ENCODE results near the gene ZNF407.
"Not testable (repeated sequence)": the region's sequence is repeated elsewhere in the genome, so short reads cannot be mapped to it uniquely, and the experiment has no call there.

The ZNF407 gene

DNA sequence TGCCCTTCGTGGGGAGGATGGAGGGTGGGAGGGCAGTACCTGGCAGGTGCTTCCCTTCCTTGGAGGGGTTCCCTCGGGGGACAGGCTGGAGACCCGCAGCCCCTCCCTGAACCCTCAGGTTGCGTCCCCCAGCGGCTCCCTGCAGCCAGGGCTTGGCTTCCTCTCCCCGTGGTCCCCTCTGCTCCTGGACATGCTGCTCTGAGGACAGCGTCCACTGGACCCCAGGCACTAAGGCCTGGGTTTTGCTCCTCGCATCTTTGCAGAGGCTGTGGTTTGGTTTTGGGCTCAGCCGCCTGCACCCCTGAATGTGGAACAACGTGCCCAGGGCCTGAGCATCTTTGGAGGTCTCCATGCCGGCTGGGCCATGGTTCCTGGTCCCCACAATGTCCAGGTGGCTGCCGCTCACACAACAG is 477.8 kb downstream of the ZNF407 start:
- no peak for DNase-seq (ENCODE audit: extremely low spot score)
- ChIA-PET POLR2A (no interaction called here), CTCF (no interaction called here)
- TF ChIP-seq ELF4 (IDR thresholded peaks at IDR 0.05) = no peak
- TF ChIP-seq HDGF (IDR thresholded peaks at IDR 0.05; ENCODE audit: borderline replicate concordance) = no peak
- TF ChIP-seq SUZ12 (IDR thresholded peaks at IDR 0.05) = no peak
- TF ChIP-seq, protein P1, sequence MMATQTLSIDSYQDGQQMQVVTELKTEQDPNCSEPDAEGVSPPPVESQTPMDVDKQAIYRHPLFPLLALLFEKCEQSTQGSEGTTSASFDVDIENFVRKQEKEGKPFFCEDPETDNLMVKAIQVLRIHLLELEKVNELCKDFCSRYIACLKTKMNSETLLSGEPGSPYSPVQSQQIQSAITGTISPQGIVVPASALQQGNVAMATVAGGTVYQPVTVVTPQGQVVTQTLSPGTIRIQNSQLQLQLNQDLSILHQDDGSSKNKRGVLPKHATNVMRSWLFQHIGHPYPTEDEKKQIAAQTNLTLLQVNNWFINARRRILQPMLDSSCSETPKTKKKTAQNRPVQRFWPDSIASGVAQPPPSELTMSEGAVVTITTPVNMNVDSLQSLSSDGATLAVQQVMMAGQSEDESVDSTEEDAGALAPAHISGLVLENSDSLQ (IDR thresholded peaks at IDR 0.05) = no peak
- no peak for TF ChIP-seq NFRKB (IDR thresholded peaks at IDR 0.05)
- no peak for TF ChIP-seq FOXM1 (IDR thresholded peaks at IDR 0.05; ENCODE audit: borderline replicate concordance)
- no peak for TF ChIP-seq TARDBP (IDR thresholded peaks at IDR 0.05)

DNA sequence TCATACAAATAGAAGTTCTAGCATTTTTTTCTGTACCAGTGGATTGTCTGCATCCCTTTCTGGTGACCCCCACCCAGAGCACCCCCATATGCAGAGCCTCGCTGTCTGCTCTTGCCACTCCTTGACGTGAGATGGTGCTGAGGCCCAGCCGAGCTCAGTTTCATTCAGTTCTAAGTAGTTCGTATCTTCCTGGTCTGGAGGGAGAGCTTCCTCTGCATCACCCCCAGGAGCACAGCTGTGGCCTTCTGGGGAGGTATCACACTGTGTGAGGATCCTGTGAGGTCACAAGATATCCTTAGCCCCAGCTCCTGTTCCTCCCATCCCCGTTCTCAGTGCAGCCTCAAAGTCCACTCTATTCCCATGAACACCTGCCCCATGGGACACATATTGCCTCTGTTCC is 478.6 kb downstream of the ZNF407 start:
- no peak for DNase-seq (ENCODE audit: extremely low spot score)
- ChIA-PET POLR2A (no interaction called here), CTCF (no interaction called here)
- TF ChIP-seq BHLHE40 (IDR thresholded peaks at IDR 0.05; ENCODE audit: borderline replicate concordance) = no peak
- TF ChIP-seq ZNF384 (IDR thresholded peaks at IDR 0.05) = no peak
- no peak for TF ChIP-seq HDGF (IDR thresholded peaks at IDR 0.05; ENCODE audit: borderline replicate concordance)
- TF ChIP-seq NFRKB (IDR thresholded peaks at IDR 0.05) = no peak
- TF ChIP-seq CTBP1 (IDR thresholded peaks at IDR 0.05; ENCODE audit: borderline replicate concordance) = no peak
- no peak for TF ChIP-seq ARNT (IDR thresholded peaks at IDR 0.05)
- TF ChIP-seq FOXA1 (IDR thresholded peaks at IDR 0.05) = no peak
- TF ChIP-seq SUZ12 (IDR thresholded peaks at IDR 0.05) = no peak
- TF ChIP-seq FOXM1 (IDR thresholded peaks at IDR 0.05; ENCODE audit: borderline replicate concordance) = no peak
- TF ChIP-seq L3MBTL2 (conservative IDR thresholded peaks at IDR 0.05) = no peak
- no peak for TF ChIP-seq SP1 (IDR thresholded peaks at IDR 0.05)
- no peak for TF ChIP-seq LEF1 (IDR thresholded peaks at IDR 0.05; ENCODE audit: borderline replicate concordance)
- TF ChIP-seq FOXK2 (IDR thresholded peaks at IDR 0.05) = no peak
- no peak for TF ChIP-seq ELF4 (IDR thresholded peaks at IDR 0.05)
- no peak for TF ChIP-seq TARDBP (IDR thresholded peaks at IDR 0.05)
- TF ChIP-seq, protein P1 (IDR thresholded peaks at IDR 0.05) = no peak

DNA sequence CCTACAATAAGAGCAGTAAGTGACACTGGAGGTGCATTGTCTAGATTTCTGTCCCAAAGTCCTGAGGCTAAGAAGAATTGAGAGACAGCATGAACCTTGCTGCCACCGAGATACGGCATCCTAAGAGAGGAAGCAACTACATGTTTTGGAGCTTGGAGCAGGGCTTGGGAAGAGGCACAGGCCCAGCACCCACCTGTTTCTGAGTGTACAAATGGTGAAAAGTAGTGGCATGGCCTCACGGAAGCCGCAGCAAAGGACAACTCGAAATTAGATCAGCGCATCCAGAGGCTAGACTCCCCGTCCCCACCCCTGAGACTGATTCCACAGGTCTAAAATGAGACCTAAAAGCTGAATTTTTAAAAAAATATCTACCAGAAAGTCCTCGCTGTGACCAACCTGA is 483.8 kb downstream of the ZNF407 start:
- no peak for DNase-seq (ENCODE audit: extremely low spot score)
- TF ChIP-seq FOXM1 (IDR thresholded peaks at IDR 0.05; ENCODE audit: borderline replicate concordance) (no peak), ARNT (IDR thresholded peaks at IDR 0.05) (no peak), NFRKB (IDR thresholded peaks at IDR 0.05) (no peak), L3MBTL2 (conservative IDR thresholded peaks at IDR 0.05) (no peak), FOXK2 (IDR thresholded peaks at IDR 0.05) (no peak), LEF1 (IDR thresholded peaks at IDR 0.05; ENCODE audit: borderline replicate concordance) (no peak), ELF4 (IDR thresholded peaks at IDR 0.05) (no peak), BHLHE40 (IDR thresholded peaks at IDR 0.05; ENCODE audit: borderline replicate concordance) (no peak), CTBP1 (IDR thresholded peaks at IDR 0.05; ENCODE audit: borderline replicate concordance) (no peak), SP1 (IDR thresholded peaks at IDR 0.05) (no peak), ZNF384 (IDR thresholded peaks at IDR 0.05) (no peak), FOXA1 (IDR thresholded peaks at IDR 0.05) (no peak), TARDBP (IDR thresholded peaks at IDR 0.05) (no peak), HDGF (IDR thresholded peaks at IDR 0.05; ENCODE audit: borderline replicate concordance) (no peak), SUZ12 (IDR thresholded peaks at IDR 0.05) (no peak)
- TF ChIP-seq, protein P1 (IDR thresholded peaks at IDR 0.05) = no peak
- ChIA-PET CTCF (no interaction called here), POLR2A (no interaction called here)

DNA sequence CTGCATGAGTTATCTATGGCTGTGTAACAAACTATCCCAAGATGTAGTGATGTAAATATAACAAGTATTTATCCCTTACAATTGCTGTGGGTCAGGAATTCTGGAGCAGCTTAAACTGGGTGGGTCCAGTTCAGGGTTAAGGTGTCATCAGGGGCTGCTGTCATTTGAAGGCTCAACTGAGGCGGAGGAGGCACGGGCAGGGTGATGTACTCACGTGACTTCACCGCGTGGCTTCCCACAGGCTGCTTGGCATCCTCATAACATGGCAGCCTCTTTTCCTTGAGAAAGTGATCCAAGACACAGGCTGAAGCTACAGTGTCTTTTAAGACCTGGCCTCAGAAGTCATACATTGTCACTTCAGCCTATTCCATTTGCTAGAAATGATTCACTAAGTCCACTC is 485.5 kb downstream of the ZNF407 start:
- no peak for DNase-seq (ENCODE audit: extremely low spot score)
- TF ChIP-seq LEF1 (IDR thresholded peaks at IDR 0.05; ENCODE audit: borderline replicate concordance) = no peak
- TF ChIP-seq SUZ12 (IDR thresholded peaks at IDR 0.05) = no peak
- TF ChIP-seq L3MBTL2 (conservative IDR thresholded peaks at IDR 0.05) = no peak
- TF ChIP-seq FOXK2 (IDR thresholded peaks at IDR 0.05) = no peak
- TF ChIP-seq FOXA1 (IDR thresholded peaks at IDR 0.05) = no peak
- CTCF ChIA-PET = no interaction called here
- POLR2A ChIA-PET = no interaction called here

DNA sequence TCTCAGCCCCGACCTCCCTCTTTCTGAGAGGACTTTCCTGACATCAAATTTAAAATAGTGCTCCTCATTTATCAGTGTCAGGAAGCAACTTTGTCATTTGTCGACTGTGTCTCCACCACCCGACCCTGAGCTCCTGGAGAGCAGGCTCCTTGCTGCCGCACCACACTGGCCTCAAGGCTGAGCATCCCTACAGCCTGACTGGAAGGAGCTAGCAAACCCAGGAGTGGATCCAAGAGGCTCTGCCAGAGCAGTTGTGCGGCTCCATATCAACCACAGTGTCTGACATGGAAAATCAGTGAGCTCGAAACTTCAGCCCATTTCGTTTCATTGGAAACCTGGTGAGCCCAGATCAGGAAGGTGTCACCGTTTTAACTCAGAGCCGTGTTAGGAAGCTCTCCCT is 486.1 kb downstream of the ZNF407 start:
- DNase-seq (ENCODE audit: extremely low spot score) = no peak
- ChIA-PET POLR2A (no interaction called here), CTCF (no interaction called here)
- TF ChIP-seq HDGF (IDR thresholded peaks at IDR 0.05; ENCODE audit: borderline replicate concordance) (no peak), L3MBTL2 (conservative IDR thresholded peaks at IDR 0.05) (no peak), ELF4 (IDR thresholded peaks at IDR 0.05) (no peak), BHLHE40 (IDR thresholded peaks at IDR 0.05; ENCODE audit: borderline replicate concordance) (no peak), TARDBP (IDR thresholded peaks at IDR 0.05) (no peak), LEF1 (IDR thresholded peaks at IDR 0.05; ENCODE audit: borderline replicate concordance) (no peak)

DNA sequence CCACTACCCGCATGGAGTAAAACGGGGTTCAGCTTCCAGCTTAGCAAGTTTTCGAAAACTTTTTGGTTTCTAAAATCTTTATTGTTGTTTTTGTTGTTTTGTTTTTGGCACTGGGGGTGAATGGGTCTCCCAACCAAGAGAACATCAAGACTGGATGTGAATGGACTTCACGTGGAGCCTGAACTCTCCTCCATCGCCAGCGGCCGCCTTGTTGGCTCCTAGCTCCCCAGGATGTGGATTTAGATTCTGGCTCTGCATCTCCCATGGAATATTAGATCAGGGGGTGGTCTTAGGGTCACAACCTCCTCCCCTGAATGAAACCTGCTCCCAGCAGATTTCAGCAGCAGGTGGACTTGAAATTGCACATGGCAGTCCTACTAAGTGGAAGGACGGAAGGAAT is 488.0 kb downstream of the ZNF407 start:
- CTCF ChIA-PET; DNase-seq (ENCODE audit: extremely low spot score); POLR2A ChIA-PET: not testable (repeated sequence)

DNA sequence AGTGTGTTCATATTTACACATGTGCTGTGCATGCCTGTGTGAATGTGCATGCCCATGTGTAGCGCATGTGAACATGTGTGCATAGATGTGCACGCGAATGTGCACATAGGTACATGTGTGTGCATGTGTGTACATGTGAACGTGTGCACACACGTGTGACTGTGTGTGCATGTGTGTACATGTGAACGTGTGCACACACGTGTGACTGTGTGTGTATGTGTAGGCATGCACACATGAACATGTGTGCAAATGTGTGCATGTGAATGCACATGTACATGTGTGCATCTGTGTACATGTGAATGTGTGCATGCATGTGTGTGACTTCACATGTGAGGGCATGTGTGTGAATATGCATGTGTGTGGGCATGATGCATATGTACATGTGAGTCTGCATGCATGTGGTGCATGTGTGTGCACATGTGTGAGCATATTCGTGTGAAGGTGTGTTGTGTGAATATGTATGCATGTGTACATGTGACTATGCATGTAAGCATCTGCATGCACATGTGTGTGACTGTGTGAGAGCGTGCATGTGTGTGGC is 488.9 kb downstream of the ZNF407 start:
- ChIA-PET POLR2A (no interaction called here), CTCF (no interaction called here)
- DNase-seq (ENCODE audit: extremely low spot score) = no peak
- TF ChIP-seq CTBP1 (IDR thresholded peaks at IDR 0.05; ENCODE audit: borderline replicate concordance) = no peak
- no peak for TF ChIP-seq HDGF (IDR thresholded peaks at IDR 0.05; ENCODE audit: borderline replicate concordance)
- TF ChIP-seq SUZ12 (IDR thresholded peaks at IDR 0.05) = no peak
- no peak for TF ChIP-seq ZNF384 (IDR thresholded peaks at IDR 0.05)
- no peak for TF ChIP-seq ARNT (IDR thresholded peaks at IDR 0.05)
